ENCODE data around the gene IL1RAPL2. TPM values are rescaled to one million over a fixed set of nuclear protein-coding genes. Genes with fewer than 3 reads are reported as not detected.
"Not testable (repeated sequence)": the region's sequence is repeated elsewhere in the genome, so short reads cannot be mapped to it uniquely, and the experiment has no call there.

The IL1RAPL2 gene
- total RNA-seq, 1 donor from 2014 or later = not detected

- DNase-seq (ENCODE audit: low spot score in 2 of 2) = no peak
- H3K36me3 ChIP-seq = no peaks in the 10 kb centered on the region
- no peak for TF ChIP-seq CTCF (IDR thresholded peaks at IDR 0.05)
- intact Hi-C loops (cut with DNase I) = no loop called here
- no peaks in the 10 kb centered on the region for H3K27me3 ChIP-seq
- H3K4me3 ChIP-seq = no peak overlapping the region
- H3K9me3 ChIP-seq = no peaks in the 10 kb centered on the region
- no peaks in the 10 kb centered on the region for H3K4me1 ChIP-seq
- H3K27ac ChIP-seq = no peak overlapping the region
Measured at GRCh38 chrX:105228602-105229001, 662.6 kb downstream of the IL1RAPL2 start.

DNA sequence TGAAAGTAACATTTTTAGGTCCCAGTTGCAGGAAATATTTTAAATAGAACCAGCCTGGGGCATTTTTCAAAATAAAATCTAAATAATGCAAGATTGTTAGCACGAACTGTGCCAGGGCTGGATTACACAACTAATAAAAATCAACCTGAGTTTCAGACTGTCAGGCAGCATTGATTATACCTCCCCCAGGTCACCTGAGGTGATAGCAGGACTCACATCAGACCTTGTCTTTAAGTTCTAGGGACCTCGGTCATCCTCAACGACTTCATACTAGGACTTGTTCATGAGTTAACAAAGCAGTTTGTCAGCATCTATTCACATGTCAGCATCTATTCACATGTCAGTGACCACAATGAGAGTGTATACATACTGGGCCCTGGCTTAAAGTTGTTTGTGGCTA lies 663.1 kb downstream of the IL1RAPL2 start:
- Histone ChIP-seq H3K4me1 (no peaks in the 10 kb centered on the region), H3K4me3 (no peak overlapping the region), H3K27me3 (no peaks in the 10 kb centered on the region), H3K9me3 (no peaks in the 10 kb centered on the region), H3K36me3 (no peaks in the 10 kb centered on the region), H3K27ac (no peak overlapping the region)
- no peak for TF ChIP-seq CTCF (IDR thresholded peaks at IDR 0.05)
- intact Hi-C loops (cut with DNase I) = no loop called here
- DNase-seq (ENCODE audit: low spot score in 2 of 2) = no peak

DNA sequence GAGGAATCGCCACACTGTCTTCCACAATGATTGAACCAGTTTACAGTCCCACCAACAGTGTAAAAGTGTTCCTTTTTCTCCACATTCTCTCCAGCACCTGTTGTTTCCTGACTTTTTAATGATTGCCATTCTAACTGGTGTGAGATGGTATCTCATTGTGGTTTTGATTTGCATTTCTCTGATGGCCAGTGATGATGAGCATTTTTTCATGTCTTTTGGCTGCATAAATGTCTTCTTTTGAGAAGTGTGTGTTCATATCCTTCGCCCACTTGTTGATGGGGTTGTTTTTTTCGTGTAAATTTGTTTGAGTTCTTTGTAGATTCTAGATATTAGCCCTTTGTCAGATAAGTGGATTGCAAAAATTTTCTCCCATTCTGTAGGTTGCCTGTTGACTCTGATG lies 671.4 kb downstream of the IL1RAPL2 start:
- H3K36me3 ChIP-seq; H3K4me1 ChIP-seq; H3K27me3 ChIP-seq; H3K27ac ChIP-seq; intact Hi-C loops (cut with DNase I); H3K9me3 ChIP-seq; DNase-seq (ENCODE audit: low spot score in 2 of 2); H3K4me3 ChIP-seq: not testable (repeated sequence)

- Histone ChIP-seq H3K4me3 (no peak overlapping the region), H3K36me3 (no peaks in the 10 kb centered on the region), H3K27ac (no peak overlapping the region), H3K27me3 (no peaks in the 10 kb centered on the region), H3K4me1 (no peaks in the 10 kb centered on the region), H3K9me3 (no peaks in the 10 kb centered on the region)
- intact Hi-C loops (cut with DNase I) = no loop called here
- no peak for TF ChIP-seq CTCF (IDR thresholded peaks at IDR 0.05)
- DNase-seq (ENCODE audit: low spot score in 2 of 2) = no peak
Measured at GRCh38 chrX:105241056-105241455, 675.1 kb downstream of the IL1RAPL2 start.

DNA sequence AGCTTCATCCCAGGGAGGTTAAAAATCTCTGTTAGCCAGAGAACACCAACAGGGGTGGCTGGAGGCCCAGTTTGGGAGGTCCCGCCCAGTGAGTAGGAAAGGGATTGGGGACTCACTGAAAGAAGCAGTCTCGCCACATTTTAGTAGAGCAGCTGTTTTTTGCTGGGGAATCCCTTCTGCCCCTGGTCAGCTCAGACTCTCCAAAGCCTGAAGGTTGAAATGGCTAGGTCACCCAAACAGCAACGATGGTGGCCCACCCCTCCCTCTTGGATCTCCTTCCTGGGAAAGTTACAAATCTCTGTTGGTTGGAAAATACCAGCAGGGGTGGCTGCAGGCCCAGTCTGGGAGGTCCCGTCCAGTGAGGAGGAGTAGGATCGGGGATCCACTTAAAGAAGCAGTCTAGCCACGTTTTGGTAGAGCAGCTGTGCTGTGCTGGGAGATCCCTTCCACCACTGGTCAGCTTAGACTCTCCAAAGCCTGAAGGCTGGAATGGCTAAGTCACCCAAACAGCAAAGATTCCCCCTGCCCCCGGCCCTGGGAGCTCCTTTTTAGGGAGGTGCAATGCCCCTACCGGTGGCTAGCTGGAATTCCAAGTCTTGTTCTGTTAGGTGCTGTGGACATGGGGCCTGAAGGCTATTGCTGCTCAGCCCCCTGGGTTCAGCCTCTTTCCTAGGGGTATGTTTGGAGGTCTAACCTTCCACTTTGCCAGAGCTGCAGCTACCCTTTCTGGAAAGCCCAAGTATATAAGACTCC lies 694.5 kb downstream of the IL1RAPL2 start:
- H3K27ac ChIP-seq = no peak overlapping the region
- no peaks in the 10 kb centered on the region for H3K36me3 ChIP-seq
- no peak for DNase-seq (ENCODE audit: low spot score in 2 of 2)
- H3K9me3 ChIP-seq = no peaks in the 10 kb centered on the region
- H3K4me1 ChIP-seq = no peaks in the 10 kb centered on the region
- intact Hi-C loops (cut with DNase I) = no loop called here
- TF ChIP-seq CTCF (IDR thresholded peaks at IDR 0.05) = no peak
- H3K27me3 ChIP-seq = no peaks in the 10 kb centered on the region
- H3K4me3 ChIP-seq = no peak overlapping the region

DNA sequence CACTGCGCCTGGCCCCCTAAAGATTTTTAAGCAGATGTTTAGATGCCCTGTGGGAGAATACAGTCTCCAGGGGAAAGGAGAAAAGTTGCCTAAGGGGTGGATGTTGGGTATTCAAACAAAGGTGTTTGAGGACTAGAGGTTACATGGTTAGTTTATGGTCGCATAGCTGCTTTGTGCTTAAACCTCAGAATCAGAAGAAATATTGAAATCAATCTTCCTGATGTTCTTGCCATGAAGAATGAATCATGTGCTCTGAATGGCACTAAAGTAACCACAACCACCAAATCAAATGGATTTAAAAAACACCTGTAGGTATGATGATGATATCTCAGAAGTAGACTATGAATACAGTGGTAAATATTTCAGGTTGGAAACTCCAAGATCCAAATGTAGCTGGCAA lies 697.2 kb downstream of the IL1RAPL2 start:
- H3K27me3 ChIP-seq = no peaks in the 10 kb centered on the region
- intact Hi-C loops (cut with DNase I) = no loop called here
- no peaks in the 10 kb centered on the region for H3K36me3 ChIP-seq
- no peak overlapping the region for H3K27ac ChIP-seq
- H3K4me3 ChIP-seq = no peak overlapping the region
- no peaks in the 10 kb centered on the region for H3K4me1 ChIP-seq
- TF ChIP-seq CTCF (IDR thresholded peaks at IDR 0.05) = no peak
- no peaks in the 10 kb centered on the region for H3K9me3 ChIP-seq
- no peak for DNase-seq (ENCODE audit: low spot score in 2 of 2)
